COLO668 (cell line): Measurements from ENCODE around the gene NEB.

Source experiments
- DNase-seq: peaks from one replicate; lab custom pipeline; 2025; ENCODE audit not compliant: unreplicated experiment; lab: John Stamatoyannopoulos, UW

NEB gene, protein sequence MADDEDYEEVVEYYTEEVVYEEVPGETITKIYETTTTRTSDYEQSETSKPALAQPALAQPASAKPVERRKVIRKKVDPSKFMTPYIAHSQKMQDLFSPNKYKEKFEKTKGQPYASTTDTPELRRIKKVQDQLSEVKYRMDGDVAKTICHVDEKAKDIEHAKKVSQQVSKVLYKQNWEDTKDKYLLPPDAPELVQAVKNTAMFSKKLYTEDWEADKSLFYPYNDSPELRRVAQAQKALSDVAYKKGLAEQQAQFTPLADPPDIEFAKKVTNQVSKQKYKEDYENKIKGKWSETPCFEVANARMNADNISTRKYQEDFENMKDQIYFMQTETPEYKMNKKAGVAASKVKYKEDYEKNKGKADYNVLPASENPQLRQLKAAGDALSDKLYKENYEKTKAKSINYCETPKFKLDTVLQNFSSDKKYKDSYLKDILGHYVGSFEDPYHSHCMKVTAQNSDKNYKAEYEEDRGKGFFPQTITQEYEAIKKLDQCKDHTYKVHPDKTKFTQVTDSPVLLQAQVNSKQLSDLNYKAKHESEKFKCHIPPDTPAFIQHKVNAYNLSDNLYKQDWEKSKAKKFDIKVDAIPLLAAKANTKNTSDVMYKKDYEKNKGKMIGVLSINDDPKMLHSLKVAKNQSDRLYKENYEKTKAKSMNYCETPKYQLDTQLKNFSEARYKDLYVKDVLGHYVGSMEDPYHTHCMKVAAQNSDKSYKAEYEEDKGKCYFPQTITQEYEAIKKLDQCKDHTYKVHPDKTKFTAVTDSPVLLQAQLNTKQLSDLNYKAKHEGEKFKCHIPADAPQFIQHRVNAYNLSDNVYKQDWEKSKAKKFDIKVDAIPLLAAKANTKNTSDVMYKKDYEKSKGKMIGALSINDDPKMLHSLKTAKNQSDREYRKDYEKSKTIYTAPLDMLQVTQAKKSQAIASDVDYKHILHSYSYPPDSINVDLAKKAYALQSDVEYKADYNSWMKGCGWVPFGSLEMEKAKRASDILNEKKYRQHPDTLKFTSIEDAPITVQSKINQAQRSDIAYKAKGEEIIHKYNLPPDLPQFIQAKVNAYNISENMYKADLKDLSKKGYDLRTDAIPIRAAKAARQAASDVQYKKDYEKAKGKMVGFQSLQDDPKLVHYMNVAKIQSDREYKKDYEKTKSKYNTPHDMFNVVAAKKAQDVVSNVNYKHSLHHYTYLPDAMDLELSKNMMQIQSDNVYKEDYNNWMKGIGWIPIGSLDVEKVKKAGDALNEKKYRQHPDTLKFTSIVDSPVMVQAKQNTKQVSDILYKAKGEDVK (N-terminal part only)

DNA sequence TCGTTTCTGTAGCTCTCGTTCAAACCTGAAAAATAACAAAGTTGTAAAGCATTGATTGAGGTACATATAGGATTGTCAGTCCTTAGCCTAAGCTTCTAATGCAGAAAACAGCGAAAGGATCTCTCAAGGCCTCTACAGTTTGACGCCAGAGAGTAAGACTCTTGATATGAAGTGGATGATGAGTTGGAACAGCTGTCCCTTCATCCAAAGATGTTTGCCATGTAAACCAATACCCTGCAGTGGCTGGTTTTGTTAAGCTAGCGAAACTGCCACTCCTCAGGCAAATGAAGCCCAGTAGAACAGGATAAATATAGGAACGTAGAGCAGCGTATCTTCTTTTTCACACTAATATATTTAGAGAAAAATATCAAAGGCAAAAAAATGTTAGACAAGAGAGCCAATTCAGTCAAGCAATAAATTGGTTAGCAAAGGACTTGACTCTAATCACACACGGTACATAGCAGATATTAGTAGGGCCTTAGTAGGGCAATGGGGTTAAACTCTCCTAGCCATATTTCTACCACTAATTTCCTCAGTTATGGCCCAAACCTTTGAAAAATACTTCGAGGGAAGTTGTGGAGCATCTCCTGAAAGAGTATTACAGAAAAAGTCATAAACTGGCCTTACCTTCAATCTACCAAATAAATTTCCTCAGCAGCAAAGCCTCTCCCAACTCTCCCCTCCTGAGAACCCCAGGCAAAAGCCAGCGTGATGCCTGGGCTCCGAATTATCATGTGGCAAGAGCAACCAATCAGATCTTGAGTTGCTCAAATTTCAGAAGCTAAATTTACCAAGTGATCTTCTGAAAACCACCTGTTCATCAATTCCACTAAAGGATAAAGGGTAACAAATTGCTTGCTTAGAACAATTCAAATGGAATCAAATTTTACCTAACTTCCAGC lies at the start of gene NEB:
Gene NEB, minus strand, starts transcription at position 706 of the 902 bp plus-strand sequence. CDS start 1,320 bp downstream, outside the sequence.
- peak; percentile 40 for DNase-seq

DNA sequence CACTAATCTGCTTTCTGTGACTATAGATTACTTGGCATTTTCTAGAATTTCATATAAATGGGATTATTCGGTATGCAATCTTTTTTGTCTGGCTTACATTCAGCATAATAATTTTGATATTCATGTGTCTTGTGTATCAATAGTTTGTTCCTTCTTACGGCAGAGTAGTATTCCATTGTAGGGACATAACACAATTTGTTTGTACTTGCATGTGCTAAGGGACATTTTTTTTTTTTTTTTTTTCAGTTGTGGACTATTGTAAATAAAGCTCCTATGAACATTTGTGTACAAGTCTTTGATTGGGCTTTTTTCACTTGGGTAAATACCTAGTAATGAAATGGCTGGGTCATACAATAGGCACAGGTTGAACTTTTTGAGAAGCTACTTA lies 48.9 kb upstream of the NEB start:
- DNase-seq: no peak

DNA sequence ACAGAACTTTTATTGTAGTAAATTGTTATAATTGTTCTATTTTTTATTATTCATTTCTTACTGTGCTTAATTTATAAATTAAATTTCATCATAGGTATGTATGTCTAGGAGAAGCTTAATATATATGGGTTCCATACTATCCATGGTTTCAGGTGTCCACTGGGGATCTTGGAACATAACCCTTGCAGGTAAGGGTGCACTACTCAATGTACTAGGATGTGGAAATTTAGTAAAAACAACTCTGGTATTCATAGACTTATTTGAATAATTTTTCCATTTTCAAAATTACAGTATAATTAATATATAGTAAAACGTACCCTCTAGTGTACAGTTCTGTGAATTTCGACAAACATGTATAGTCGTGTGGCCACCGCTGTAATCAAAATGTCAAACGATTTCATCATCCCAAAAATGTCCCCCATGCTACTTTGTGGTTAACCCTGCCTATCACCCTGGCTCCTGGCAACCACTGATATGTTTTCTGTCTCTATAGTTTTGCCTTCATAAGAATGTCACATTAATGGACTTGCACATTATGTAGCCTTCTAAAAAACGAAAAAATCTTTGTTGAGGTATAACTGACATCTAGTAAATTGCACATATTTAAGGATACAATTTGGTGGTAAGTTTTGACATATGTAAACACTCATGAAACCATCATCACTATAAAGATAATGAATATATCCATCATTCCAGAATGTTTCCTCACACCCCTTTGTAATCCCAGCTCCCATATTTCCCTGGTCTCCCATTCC lies 48.3 kb upstream of the NEB start:
- DNase-seq: no peak

DNA sequence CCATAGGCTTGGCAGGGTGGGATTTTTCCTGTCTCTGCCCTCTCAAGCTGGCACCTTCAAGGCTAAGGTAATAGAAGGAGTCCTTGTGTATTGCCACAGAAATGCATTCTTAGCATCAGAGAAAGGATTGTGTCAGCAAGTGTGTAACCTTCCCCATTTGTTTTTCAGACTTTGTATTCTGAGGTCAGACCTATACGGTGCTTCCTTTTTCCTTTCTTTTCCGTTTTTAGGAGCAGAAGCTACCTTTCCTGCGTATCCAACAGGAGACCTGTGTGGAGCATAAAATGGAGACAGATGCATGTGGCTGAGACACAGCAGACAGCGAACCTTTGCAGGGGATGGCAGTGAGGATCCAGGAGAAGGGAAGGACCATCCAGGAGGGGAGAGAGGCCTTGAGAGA lies 47.4 kb upstream of the NEB start:
- no peak for DNase-seq

DNA sequence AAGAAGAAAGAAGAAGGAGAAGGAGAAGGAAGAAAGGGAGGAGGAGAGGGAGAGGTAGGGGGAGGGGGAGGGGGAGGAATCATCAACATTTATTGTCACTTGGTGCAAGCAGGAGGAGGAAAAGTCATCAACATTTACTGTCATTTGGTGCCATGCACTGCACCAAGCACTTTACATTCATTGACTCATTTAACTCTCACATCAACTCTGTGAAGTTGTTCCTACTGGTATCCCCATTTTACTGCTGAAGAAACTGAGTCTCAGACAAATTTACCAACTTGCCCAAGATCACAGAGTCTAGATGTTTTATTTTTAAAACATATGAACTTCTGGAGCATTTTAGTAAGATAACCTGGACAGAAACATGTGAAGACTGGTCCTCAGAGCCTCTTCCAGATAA lies 46.7 kb upstream of the NEB start:
- no peak for DNase-seq

DNA sequence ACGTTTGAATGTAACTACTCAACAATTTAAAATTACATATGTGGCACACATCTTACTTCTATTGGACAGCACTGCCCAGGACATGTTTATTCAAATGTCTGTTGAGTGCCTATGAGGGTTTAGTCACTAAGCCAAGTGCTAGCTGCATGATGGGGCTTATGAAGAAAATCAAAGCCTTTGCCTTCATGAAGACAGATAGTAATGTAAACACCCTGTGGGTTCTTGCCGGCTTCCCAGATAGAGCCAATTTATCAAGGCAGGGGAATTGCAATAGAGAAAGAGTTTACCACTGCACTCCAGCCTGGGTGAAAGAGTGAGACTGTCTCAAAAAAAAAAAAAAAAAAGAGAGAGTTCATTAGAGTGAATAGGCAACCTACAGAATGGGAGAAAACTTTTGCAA lies 43.7 kb upstream of the NEB start:
- no peak for DNase-seq

DNA sequence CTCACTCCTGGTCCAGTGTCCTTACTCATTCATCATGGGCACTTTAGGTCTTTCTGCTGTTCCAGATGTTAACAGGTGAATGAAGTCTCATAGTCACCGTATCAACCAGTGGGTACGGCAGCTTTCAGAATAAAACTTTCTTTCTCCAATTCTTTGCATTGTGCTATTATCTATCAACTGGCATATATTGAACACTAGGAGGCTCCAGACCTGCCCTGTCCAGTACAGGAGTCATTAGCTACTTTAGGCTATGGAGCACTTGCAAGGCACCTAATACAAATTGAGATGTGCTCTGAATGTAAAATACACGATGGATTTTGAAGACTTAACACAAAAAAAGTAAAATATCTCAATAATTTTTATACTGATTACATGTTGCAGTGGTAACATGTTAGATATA lies 43.2 kb upstream of the NEB start:
- no peak for DNase-seq

DNA sequence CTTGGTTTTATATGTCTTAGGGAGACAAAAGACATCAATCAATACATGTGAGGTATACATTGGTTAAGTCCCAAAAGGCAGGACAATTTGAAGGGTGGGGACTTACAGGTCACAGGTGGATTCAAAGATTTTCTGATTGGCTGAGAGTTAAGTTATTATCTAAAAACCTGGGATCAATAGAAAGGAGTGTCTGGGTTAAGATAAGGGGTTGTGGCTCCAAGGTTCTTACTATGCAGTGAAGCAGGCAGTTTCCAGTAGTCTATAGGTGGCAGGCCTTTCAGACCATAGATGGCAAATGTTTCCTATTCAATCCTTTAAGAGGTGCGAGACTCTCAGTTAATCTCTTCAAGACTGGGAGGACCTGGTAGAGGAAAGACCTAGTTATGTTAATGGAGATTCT lies 42.1 kb upstream of the NEB start:
- DNase-seq: no peak

DNA sequence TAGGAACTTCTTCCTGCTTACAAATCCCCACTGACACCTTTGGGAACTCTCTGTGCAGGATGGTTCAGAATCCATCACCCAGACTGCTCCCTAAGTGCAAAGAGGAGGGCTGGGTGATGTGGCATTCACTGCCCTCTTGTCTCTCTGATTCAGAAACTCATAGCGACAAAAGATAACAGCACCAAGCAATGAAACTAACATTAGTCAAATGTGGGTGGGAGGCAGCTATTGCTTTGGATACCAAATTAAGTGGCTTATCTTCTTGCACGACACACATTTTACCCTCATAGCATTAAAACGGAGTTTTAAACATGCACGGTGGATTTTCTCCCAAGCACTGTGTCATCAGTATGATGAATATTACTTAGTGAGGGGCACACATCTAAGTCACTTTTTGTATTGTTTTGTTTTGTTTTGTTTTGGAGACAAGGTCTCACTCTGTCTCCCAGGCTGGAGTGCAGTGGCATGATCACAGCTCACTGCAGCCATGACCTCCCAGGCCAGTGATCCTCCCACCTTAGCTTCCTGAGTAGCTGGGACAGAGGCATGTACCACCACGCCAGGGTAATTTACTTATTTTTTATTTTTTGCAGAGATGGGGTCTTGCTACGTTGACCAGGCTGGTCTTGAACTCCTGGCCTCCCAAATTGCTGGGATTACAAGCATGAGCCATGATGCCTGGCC lies 40.9 kb upstream of the NEB start:
- no peak for DNase-seq

DNA sequence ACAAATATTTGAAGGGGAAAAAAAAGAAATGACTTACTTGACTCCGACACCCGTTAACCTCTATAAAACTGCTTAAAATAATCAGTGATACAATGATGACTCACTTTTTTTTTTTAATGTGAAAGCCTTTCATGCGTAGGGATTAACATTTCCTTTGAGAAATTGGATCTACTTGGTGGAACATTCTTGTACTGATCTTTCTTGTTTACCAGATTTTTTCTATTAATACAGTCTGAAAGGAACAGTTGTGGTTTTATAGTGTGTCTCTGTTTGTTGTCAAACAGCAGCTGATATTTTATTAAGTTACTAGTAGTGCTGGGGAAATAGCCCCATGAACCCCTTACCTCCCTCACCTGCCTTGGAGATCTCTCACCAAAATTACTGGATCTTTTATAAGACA lies 40.2 kb upstream of the NEB start:
- no peak for DNase-seq

DNA sequence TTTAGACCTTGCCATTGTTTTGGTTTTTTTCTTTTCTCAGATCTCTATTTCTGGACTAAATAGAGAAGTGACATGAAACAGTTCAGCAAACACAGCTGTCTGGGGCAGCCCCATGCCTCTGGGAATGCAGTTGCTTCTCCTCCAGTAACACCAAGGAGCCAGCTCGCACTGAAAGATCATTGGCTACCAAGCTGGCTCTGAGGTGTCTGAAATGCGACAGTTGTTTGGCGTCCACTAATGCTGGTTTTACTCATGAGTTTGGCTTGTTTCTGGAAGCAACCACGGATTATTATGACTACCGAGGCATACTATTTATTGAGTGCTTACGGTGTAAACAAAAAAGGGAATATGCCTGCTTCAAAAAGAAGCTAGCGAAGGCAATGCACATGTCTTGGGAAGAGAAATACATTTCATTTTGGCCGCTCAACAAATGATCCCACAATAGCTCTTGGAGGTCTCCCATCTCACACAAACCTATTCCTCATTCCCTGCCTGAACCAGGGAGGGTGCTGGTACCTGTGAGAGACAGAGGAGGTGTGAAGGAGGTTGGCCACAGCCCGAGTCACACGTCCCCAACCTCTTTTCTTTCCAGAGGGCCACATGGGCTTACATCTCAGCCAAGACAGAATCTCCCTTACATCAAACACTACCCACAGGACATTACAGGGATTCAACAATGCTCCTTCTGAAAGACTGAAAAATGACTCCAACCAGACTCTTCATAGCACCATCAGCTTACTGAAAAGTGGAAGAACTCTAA lies 37.5 kb upstream of the NEB start:
- no peak for DNase-seq

DNA sequence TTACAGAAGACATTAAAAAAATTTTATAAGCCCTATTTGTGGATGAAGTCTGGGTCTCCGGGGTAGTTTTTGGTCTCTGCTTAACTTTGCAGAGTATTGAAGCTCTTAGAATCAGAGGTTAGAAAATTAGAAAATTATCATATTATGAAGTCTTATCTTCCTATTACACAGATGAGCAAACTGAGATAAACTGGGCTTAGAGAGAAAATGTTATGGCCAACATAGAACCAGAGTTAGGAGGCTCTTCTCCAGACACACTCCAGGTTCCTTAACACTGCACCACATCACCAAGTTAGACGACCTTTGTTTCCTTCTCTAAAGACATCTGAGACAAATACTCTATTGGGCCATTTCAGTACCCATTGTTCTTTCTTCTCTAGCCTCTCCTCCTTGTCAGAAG lies 36.7 kb upstream of the NEB start:
- DNase-seq: no peak

DNA sequence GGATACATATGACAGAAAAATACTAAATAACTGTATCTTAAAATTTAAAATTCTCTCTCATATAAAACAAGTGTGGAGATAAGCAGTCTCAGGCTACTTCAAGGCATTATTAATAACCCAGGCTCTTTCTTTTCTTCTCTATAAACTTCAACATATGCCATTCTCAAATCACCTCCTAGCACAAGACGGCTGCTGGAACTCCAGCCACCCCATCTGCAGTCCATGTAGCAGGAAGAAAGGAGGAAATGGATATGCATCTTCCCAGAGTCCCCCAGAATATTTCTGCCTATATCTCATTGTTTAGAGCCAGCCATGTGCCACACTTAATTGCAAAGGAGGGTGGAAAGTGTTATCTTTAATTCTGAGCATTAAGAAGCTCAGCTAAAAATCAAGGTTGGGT lies 35.3 kb upstream of the NEB start:
- DNase-seq: no peak

DNA sequence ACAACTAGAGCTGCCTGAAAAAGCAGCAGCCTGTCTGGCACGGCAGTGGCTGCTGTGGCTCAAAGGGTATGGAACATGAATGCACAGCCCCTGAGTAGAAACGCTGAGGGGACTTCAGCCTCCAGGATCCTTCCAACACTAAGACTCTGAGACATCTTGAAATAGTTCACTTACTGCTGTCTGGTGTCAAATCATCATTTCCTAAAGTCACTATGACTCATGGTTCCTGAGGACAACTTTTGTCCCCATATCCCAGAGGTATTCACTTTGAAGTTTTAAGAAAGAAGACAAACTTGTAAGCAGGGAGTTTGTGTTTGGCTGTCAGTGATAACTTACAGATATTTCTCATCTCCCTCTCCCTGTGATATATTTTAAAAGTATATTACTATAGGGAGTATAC lies 33.3 kb upstream of the NEB start:
- DNase-seq: no peak

DNA sequence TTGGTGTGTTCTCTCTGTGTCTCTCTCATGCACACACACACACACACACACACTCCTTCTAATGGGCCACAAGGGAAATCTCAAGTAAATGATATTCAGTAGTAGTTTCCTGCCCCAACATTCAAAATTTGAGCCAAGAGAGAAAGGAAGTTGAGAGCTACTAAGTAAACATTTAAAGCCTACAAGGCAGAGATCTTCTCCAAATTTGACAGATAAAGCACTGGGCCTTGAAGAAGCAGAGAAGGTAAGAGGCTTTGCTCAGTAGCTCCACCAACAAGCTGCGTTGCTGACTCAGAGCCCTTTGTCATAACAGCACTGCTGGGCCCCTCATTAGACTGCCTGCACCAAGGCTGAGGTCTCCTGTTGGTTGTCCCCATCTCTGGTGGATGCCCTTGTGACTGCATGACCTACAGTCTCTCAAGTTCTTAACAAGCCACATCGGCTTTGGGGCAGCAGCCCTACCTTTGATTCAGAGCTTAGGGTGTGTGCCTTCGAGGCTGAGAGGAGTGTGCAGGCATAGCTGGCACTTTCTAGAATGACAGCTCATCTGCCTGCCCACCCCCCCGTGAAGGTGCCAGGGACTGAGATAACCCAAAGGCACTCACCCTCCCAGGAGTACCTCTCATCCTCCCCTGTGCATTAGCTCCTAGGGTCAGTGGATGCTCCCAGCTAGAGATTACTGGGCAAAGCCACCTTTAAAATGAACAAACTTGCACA lies 32.3 kb upstream of the NEB start:
- DNase-seq: no peak

DNA sequence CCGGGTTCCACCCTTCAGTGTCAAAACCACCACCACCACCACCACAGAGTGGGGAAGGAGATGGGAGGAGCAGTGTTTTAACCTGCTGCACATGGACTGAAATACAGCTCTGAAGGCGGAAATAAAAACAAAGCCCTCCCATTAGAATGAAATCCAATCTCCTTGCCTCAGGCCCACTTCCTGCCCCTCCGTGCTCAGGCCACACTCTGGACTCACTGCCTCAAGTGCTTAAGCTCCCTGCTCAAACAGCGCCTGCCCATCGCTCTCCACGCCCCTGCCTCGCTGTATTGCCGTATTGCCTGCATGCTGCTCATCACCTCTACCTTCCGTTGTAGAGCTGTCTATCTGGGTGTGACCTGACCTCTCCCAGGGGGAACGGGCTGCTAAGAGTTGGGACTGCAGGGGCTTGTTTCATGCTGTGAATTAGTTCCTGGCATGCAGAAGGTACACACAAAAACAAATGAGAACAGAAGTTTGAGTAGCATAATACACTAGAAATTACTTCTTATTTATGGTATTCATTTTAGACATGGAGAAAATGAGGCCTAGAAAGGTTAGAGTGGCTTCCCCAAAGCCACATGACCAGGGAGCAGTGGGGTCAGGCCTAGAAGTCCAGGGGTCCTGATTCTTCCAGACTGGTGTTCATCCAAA lies 31.6 kb upstream of the NEB start:
- peak; percentile 16 for DNase-seq

DNA sequence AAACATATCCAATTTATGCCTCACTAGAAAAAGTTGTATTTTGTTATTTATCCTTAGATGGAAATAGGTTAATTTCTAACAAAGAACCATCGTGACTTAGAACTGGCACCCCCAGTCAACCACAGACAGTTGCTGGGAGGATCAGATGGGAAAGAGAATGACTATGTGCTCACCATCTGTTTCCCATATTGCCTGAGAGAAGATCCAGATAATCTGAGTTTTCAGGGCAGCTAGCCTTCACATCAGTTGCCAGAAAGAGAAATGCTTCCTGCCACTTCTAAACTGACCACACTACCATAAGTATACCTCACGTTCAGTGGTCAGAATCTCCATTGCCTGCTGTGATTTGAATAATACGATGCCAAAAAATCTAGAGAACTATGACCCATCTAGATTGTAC lies 28.4 kb upstream of the NEB start:
- no peak for DNase-seq
